T-helper 1 cell (primary cell): ENCODE data around the gene DBX2.
"Not testable (repeated sequence)": the region's sequence is repeated elsewhere in the genome, so short reads cannot be mapped to it uniquely, and the experiment has no call there.

ENCODE experiments used
- DNase-seq, 5 donors: peaks; one replicate each; pipeline ENCODE4 v3.0.0-alpha.2; 2012 to 2020
- total RNA-seq, 4 donors: gene quantifications; one replicate each; lab custom pipeline; 2026; lab: John Stamatoyannopoulos, UW

The DBX2 gene
- 0 reads per million in 4 donors for total RNA-seq

- DNase-seq = no peak
Measured at GRCh38 chr12:45050751-45051571, at the start of gene DBX2. Gene DBX2 (minus strand): TSS chr12:45051099. CDS start chr12:45050927, 172 bp downstream.

DNA sequence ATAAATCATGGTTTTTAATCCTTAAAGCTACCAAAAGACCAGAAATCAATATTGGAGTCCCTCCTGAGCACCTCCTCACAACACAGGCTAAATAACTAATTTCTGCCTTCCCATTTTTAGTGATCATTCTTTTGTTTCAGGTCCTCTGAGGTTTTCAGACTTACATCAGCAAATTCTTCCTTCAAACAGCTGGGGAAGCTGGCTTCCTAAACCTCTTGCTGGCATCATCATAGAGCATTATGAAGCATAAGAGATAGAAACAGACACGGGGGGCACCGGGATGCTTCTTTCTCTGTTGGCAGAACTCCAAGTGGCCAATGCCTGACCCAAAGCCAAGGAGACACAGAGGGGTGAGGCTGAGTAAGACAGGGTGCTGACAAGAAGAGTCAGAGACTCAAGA, 47.9 kb upstream of the DBX2 start:
- no peak for DNase-seq

- DNase-seq = not testable (repeated sequence)
Measured at GRCh38 chr12:45095417-45095816, 44.5 kb upstream of the DBX2 start.

DNA sequence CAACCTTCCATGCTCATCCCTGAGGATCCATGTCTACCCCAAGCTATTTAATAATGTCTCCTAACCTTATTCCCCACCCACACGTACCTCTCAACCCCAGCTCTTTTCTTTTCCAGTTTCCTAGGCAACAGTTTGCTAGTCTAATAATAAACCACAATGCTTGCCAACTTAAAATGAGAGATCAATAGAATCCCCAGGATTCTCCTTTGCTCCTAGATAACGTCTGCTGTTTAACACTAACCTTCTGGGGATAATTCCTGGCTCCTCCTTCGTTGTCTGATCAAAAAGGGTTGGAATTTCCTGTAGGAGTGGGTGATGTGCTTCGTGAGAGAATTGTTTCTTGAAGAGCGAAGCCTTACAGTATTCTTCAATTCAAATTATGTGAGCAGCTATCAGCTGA, 42.2 kb upstream of the DBX2 start:
- no peak for DNase-seq

DNA sequence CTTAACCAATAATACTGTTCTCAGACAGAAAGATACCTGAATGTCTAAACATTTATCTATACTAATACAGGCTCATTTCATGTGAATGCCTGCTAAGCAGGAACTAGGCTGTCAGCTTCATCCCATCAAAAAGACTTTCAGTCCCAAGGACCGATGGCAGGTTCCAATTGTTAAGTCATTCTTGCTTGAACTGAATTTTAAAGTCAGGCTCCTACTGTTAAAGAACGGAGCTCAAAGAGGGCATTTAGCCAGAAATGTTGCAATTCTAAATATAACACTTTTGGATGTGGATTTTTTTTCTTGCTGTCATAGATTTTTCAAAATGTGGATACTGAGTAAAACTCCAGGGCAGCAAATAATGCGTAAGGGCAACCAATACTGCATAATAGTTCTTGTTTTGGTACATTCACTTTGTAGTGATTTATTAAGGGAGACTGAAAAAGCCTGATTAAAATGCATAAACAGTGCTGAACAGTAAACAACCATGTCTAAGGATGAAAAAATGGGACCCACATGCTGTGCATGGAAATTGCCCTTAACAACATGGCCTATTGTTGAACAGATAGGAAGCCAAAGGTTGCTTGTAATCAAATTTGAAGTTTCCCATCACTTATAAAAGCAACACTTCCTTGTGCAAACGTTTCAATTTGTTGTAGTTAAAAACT, 38.6 kb upstream of the DBX2 start:
- no peak for DNase-seq

DNA sequence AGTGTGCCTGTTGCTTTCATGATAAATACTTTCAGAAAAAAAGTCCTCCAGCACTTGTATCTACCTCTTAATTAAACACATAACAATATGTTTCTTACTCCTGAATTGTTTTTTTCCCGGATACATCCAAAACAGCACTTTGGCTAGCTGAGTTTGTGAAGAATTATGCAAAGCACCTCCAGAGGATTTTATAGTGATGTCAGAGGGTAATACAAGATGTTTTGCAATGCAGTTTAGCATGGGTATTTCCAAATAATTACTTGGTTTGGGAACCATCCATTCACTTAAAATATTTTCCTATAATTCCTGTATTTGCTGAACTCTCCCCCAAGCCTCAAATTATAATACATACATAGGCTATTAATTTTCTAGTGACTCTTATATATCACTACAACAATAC, 37.7 kb upstream of the DBX2 start:
- DNase-seq = no peak

- not testable (repeated sequence) for DNase-seq
Measured at GRCh38 chr12:45084248-45084647, 33.3 kb upstream of the DBX2 start.

GRCh38 chr12:45077251-45077650, 26.4 kb upstream of the DBX2 start:
- DNase-seq = no peak

GRCh38 chr12:45076417-45077026, 25.6 kb upstream of the DBX2 start:
- DNase-seq = no peak

DNA sequence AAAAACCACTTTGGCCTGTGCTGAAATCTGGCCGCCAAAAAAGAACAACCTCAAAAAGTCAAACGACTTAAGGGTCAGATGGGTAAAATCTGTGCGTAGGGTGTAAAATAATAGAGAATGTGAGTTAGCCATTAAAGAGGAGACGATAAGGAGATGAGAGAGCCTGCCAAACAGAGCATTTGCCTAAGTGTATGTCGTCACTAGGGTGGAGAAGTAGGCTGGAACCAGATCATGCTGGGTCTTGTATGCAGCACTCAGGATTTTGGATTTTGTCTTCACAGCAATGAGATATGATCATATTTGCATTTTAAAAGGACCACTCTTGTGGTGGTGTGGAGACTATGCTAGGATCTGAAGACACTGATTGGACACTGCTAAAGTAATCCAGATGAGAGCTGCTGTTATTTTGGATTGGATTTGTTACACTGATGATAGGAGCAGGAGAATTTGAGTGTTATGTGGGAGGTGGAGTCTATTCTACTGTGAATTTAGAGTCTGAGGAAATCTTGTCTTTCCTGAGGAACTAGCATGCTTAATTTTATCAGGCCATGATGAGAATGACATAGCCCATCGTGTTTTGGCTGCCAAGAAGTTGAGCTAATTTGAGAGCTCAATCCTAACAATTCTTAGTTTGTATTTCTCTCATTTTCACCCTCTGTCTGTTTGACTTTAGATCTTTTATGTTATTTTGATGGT, 24.8 kb upstream of the DBX2 start:
- no peak for DNase-seq

GRCh38 chr12:45065125-45065626, 14.3 kb upstream of the DBX2 start:
- DNase-seq = no peak

GRCh38 chr12:45060976-45061375, 10.1 kb upstream of the DBX2 start:
- DNase-seq = no peak

- no peak for DNase-seq
Measured at GRCh38 chr12:45051572-45052125, 750 bp upstream of the DBX2 start.

DNA sequence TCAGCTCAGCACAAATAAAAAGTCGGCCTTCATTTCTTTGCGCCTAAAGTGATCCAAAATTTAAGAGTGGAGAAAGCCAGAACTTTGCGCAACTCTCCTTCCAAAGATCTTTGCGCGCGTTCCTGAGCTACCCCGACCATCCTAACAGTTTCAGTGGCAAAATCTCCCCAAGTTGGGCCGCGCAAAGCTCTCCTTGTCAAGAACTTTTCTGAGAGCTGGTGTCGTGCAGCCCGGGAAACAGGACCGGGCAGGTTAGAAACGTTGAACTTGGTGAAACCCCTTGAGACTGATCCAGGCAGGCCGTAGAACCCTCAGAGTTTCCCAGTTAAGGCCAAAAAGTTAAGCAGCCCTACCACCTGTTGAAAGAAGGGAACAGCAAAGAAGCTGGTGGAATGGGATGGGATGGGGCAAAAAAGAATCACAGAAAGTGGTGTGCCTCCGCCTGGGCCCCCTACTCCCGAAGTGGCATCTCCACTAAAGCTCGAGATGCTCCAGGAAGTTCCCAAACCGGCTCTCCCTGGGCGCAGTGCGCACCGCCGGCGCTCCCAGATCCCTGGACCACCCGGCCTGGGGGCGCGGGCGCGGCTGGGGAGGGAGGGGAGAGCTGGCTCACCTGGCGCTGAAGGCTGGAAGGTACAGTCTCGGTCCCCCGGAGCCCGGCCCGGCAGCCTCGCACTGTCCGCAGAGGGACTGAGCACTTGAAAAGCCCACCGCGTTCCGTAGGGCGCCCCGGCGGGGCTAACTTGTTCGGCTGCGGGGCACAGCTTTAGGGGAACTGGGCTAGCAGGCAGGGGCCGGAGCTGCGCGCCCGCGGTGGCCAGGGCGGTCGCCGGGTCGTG, 768 bp downstream of the DBX2 start:
- DNase-seq = no peak

DNA sequence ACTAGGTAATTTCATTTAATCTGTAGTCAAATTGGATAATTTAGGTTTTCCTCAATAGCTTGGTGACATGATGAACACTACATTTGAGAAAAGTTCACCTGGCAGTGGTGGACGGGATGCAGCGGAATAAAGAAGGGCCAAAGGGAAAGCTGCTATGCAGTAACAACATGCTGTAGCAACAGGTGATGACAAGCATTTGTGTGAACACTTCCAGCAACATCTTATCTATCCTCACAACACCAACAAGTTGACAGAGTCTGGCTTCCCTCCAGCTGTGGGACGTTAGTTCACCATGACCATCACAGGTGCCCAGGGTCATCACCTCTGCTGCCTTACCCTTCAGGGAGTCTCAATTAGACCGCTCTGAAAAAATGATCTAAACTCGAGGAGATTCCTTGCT, 8.3 kb downstream of the DBX2 start:
- DNase-seq = no peak

- DNase-seq = no peak
Measured at GRCh38 chr12:45040977-45041376, 9.9 kb downstream of the DBX2 start.

DNA sequence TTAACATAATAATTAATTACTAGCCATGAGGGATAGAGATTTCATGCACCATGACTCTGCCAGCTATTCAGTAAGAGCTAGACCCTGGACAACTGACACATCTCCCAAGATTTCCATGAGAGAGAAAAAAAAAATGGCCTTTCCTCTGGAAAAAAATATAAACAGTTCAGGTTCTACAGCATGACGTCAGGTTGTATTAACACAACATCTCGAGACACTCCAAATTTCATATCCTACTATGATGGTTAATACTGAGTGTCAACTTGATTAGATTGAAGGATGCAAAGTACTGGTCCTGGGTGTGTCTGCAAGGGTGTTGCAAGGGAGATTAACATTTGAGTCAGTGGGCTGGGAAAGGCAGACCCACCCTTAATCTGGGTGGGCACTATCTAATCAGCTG, 11.1 kb downstream of the DBX2 start:
- no peak for DNase-seq

DNA sequence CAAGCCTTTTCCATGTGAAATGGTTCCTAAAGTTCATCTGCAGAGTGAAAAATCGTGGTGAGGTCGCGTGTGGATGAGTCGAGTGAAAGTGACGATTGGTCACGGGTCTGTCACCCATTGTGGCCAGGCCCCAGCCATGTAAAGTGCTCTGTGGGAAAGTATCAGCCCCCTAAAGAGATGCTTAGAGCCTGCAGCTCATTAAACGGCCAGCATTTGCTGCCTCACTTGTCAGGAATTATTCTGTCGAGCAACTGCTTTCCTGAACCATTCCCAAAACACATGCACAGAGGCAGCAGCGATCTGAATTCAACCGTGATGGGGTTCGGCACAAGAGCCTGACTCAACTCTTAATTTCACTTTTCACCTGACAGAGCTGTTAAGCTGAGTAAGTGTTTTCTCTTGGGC, 16.0 kb downstream of the DBX2 start:
- DNase-seq = no peak

DNA sequence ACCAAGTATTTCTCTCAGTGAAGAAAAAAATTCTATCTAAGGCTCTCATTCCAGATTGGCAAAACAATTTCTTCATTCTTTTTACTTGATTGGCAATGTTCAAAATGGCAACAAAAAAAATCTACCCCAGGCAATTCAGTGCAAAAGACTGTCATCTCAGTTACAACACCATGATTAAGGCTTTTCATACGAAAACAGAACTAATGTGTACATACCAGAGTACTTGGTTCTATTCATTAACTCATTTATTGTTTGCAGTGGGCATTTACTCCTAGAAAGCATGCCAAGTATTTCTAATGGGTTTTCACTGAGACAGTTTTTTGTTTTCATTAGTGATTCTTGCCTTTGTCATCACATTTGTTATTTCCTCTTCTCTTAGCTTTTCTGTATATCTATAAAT, 33.0 kb downstream of the DBX2 start:
- no peak for DNase-seq

DNA sequence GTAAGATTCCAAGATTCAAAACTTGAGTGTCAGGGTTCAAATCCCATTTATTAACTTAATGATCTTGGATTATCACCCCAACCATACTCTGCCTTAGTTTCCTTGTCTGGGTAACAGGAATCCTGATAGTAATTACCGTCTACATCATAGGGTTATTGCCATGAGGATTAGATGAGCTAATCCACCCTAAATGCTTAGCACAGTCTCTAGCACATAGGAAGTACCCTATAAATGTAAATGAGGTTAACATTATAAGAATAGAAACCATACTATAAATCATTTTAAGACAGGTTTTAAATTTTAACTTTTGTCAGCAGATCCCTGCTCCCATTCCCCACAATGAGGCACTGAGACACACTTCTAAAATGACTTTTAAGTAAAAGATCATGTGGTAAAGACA, 36.5 kb downstream of the DBX2 start:
- DNase-seq = no peak

DNA sequence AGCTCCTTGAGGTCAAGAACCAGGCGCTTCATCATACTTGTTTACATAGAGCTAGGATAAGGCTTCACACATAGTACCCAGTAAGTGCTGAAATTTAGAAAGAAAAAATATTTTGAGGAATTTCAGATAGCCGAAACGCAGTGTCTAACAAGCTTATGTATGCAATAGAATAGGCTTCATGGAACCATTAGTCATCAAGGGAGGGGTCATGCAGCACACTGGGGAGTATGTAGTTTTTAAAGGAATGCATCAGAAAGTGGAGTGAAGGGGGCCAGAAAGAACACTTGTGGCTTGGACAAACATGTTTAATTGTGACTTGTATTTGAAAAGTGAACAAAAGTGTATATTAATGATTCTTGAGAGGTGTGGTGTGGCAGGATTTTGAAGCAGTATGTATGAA, 38.1 kb downstream of the DBX2 start:
- DNase-seq = no peak

GRCh38 chr12:45010059-45010458, 40.8 kb downstream of the DBX2 start:
- no peak for DNase-seq
